A549 (cell line): Measurements from ENCODE around the gene PLPPR3.

Experiments used
- POLR2AphosphoS2 ChIP-seq: conservative IDR thresholded peaks from 2 replicates; pipeline ENCODE4 v1.6.1; 2012; ENCODE audit warnings: low read length, improper control_type of control experiment, inconsistent platforms
- SREBF2 ChIP-seq: fragments of 450-650 bp; IDR thresholded peaks from 2 replicates; pipeline ENCODE4 v1.6.1; 2014; ENCODE audit warnings: mild to moderate bottlenecking, moderate library complexity

DNA sequence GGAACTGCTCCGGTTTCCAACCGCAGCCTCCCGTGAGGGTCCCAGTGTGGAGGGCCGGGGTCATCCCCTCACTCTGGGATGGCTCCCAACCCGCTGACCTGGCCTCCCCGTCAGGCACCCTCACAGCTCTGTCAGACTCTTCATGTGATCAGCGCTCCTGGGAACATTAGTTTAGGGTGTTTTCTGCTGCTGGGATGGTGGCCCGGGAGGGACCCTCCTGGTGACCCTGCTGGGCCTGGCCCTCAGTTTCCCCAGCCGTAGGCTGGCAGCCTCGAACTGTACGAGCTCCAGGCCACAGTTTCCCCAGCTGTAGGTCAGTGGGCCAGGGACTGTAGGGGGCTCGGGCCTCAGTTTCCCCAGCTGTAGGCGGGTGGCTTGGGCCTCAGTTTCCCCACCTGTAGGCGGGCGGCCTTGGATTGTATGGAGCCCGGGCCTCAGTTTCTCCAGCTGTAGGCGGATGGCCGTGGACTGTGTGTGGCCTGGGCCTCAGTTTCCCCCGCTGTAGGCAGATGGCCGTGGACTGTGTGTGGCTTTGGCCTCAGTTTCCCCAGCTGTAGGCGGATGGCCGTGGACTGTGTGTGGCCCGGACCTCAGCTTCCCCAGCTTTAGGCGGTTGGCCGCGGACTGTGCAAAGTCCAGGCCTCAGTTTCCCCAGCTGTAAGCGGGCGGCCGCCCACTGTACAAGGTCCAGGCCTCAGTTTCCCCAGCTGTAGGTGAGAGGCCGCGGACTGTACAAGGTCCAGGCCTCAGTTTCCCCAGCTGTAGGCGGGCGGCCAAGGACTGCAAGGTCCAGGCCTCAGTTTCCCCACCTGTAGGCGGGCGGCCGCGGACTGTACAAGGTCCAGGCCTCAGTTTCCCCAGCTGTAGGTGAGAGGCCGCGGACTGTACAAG lies 25.8 kb downstream of the PLPPR3 start:
- TF ChIP-seq POLR2AphosphoS2 (no peak), SREBF2 (no peak)
